HFFc6 (cell line): ENCODE measurements around the gene UGT1A7. TPM values are rescaled to one million over a fixed set of nuclear protein-coding genes. Genes with fewer than 3 reads are reported as not detected.

Source experiments
- DNase-seq: peaks from one replicate; pipeline ENCODE4 v3.0.0-alpha.2; 2018
- H3K27ac Mint-ChIP-seq: 2 replicates; pipeline ENCODE4 v1.8.0; 2020; ENCODE audit warnings: mild to moderate bottlenecking, mixed read lengths
- H3K27me3 Mint-ChIP-seq: 2 replicates; pipeline ENCODE4 v1.8.0; 2021; ENCODE audit warnings: mild to moderate bottlenecking, moderate library complexity, mixed read lengths; ENCODE audit not compliant: insufficient read depth
- H3K36me3 Mint-ChIP-seq: 2 replicates; pipeline ENCODE4 v1.8.0; 2021; ENCODE audit warnings: low read depth, mixed read lengths
- H3K4me1 Mint-ChIP-seq: 2 replicates; pipeline ENCODE4 v1.8.0; 2020; ENCODE audit warnings: low read depth, mixed read lengths
- H3K4me3 Mint-ChIP-seq: 2 replicates; pipeline ENCODE4 v1.8.0; 2020; ENCODE audit warnings: mild to moderate bottlenecking, moderate library complexity, mixed read lengths
- H3K9me3 Mint-ChIP-seq: 2 replicates; pipeline ENCODE4 v1.8.0; 2020; ENCODE audit warnings: mild to moderate bottlenecking, mixed read lengths
- CTCF ChIP-seq: fragments of 200-600 bp; sonication (generic); IDR thresholded peaks from 2 replicates; pipeline ENCODE4 v1.5.0; 2021; ENCODE audit warnings: antibody characterized with exemption, mild to moderate bottlenecking
- total RNA-seq, 6 experiments: library from RNA; stranded (reverse); fragmentation: NEBNext Ultra II Directional; extraction: Animal tissue kit (Norgen Biotek cat#: 25700); gene quantifications; 2 replicates in 1 of 6; 3 replicates in 5 of 6; pipeline ENCODE4 v1.2.3, GENCODE V29; 2021

The UGT1A7 gene
- total RNA-seq, 6 experiments from 2014 or later: not detected

- Mint-ChIP-seq H3K27me3 (peaks cover 3% of the 10 kb centered on the region; the same call in 1 of the 2 replicates), H3K9me3 (peaks cover 28% of the 10 kb centered on the region), H3K27ac (no peak overlapping the region), H3K4me3 (no peak overlapping the region), H3K4me1 (no peaks in the 10 kb centered on the region), H3K36me3 (no peaks in the 10 kb centered on the region; the same call in 1 of the 2 replicates)
- TF ChIP-seq CTCF: no peak
- DNase-seq: no peak
These were observed 109.6 kb downstream of the UGT1A7 start for GRCh38 chr2:233791151-233791882.

- Mint-ChIP-seq H3K27ac (no peak overlapping the region), H3K9me3 (peaks cover 28% of the 10 kb centered on the region), H3K27me3 (peaks cover 3% of the 10 kb centered on the region; the same call in 1 of the 2 replicates), H3K4me1 (no peaks in the 10 kb centered on the region), H3K36me3 (no peaks in the 10 kb centered on the region; the same call in 1 of the 2 replicates), H3K4me3 (no peak overlapping the region)
- no peak for DNase-seq
- no peak for TF ChIP-seq CTCF
These were observed 110.2 kb downstream of the UGT1A7 start for GRCh38 chr2:233791883-233792329.

- no peak for TF ChIP-seq CTCF
- Mint-ChIP-seq H3K27me3 (peaks cover 3% of the 10 kb centered on the region; the same call in 1 of the 2 replicates), H3K9me3 (peaks cover 28% of the 10 kb centered on the region), H3K36me3 (no peaks in the 10 kb centered on the region; the same call in 1 of the 2 replicates), H3K4me3 (no peak overlapping the region), H3K27ac (no peak overlapping the region), H3K4me1 (no peaks in the 10 kb centered on the region)
- no peak for DNase-seq
These were observed 111.0 kb downstream of the UGT1A7 start for GRCh38 chr2:233792720-233793119.

- Mint-ChIP-seq H3K4me3 (no peak overlapping the region), H3K27ac (no peak overlapping the region), H3K4me1 (no peaks in the 10 kb centered on the region), H3K27me3 (peaks cover 5% of the 10 kb centered on the region), H3K36me3 (no peaks in the 10 kb centered on the region; the same call in 1 of the 2 replicates), H3K9me3 (peaks cover 28% of the 10 kb centered on the region)
- no peak for DNase-seq
- TF ChIP-seq CTCF: no peak
These were observed 111.9 kb downstream of the UGT1A7 start for GRCh38 chr2:233793465-233794127.

GRCh38 chr2:233794128-233794658 is 112.5 kb downstream of the UGT1A7 start:
- Mint-ChIP-seq H3K4me3 (no peak overlapping the region), H3K27me3 (peaks cover 5% of the 10 kb centered on the region), H3K9me3 (peaks cover 24% of the 10 kb centered on the region), H3K27ac (no peak overlapping the region), H3K36me3 (no peaks in the 10 kb centered on the region; the same call in 1 of the 2 replicates), H3K4me1 (no peaks in the 10 kb centered on the region)
- TF ChIP-seq CTCF: no peak
- DNase-seq: no peak
